ENCODE results near the gene LSS.
A peak's percentile ranks its signal among the peaks of the same experiment; 100 is the strongest.

LSS gene
- total RNA-seq, result 31.4 to 97.6 reads per million in 2 experiments

DNA sequence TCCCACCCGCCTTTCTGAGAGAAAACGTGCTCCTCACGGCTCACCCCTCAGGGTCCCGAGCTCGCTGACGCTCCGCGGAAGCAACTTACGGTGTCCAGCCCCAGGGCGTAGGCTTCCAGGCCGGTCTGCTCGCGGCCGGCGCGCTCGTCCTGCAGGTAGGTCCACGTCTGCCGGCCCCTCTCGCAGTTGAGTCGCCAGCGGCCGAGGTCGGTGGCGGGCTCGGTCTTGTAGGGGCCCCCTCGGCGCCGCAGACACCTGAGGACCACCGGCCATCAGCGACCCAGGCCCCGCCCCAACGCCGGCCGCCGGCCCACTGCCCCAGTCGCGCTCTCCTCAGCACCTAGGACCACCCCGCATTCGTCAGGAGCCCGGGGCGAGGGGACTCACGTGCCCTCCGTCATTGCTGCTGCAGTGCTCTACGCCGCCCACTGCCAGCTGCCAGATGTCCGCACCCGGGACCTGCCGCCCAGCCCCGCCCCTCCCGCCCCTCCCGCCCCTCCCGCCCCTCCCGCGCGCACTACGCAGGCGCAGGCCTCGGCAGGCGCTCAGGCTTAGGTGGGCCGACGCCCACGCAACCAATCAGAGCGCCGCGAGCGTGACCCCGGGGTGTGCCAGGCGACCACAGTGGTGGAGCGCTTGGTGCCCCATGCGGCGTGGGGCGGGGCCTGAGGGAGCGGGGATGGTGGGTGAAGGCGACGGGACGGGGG is at the start of gene LSS:
Gene LSS (minus strand): TSS at position 430 of the 707 bp plus-strand sequence. CDS start 29 bp downstream, at position 401.
- DNase-seq (ENCODE audit: low read depth), result peak; percentile 96

DNA sequence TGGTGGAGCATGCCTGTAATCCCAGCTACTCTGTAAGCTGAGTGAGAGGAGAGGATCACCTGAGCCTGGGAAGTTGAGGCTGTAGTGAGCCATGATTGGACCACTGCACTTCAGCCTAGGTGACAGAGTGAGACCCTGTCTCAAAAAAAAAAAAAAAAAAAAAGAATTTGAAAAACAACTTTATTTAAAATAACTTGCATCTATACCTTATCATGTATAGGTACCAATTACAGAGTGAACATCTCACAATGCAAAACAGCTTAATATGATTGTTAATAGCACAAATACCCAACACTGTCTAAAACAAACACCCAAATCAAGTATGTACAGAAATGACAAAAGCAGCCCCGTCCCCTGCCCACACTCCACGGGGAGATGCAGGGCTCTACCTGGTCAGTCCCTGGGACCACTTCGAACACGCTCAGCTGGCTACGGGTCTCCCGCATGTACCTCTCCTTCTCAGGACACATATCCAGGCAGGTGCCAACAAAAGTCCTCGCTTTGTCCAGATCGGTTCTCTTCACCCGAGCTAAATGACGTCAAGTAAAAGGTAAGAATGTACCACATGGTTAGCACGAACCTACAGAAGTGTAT is 46.3 kb upstream of the LSS start:
- no peak for DNase-seq (ENCODE audit: low read depth)

DNA sequence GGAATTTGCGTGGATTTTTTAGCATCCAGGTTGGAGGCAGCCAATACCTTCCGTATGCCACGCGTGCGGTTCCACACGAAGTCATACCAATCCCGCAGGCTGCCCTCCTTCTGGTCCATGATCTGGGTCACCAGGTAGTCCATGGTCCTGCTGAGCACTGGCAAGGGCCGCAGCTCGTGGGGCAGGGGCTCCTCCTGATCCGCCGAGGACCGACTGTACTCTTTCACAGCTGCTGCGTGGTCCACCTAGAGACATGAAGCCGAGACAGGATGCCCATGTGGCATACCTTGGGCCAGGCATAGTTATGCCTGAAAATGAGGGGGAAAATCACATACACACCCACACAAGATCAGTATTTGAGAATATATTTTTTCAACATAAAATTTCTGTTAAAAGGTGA is 44.8 kb upstream of the LSS start:
- DNase-seq (ENCODE audit: low read depth), result no peak

DNA sequence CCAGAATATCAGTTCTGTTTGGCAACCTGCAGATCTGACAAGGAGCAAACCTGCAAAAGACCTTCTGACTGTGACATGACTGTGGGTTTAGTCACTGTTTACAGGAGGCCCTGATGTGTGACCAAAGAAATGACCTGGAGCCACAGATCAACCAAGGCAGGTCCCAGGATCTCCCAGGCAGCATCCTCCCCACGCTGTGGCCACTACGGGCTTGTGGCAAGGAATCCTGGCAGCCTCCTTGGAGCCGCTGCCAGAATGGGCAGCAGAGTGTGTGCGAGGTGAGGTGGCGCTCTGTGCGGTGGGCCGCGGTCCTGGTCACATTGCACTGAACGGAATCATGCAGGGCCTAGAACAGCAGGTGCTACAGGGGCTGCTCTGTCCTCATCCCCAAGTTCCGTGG is 40.9 kb upstream of the LSS start:
- DNase-seq (ENCODE audit: low read depth), result no peak

DNA sequence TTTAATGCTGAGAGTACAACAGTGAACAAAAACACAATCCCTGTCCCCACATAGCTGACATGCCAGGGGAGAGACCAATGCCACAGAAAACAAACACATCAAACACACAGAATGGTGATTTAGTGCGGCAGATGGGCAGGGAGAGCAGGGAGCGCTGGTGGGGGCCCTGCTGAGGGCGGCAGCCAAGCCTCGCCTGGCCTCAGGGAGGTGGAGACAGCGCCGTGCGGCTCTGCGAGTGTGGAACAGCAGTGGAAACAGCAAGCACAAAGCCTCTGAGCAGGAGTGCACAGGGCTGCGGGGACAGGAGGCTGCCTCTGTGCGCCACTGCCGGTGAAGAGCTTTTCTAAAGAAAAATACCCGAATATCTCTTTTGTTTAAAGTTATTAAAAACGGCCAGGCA is 39.8 kb upstream of the LSS start:
- no peak for DNase-seq (ENCODE audit: low read depth)

DNA sequence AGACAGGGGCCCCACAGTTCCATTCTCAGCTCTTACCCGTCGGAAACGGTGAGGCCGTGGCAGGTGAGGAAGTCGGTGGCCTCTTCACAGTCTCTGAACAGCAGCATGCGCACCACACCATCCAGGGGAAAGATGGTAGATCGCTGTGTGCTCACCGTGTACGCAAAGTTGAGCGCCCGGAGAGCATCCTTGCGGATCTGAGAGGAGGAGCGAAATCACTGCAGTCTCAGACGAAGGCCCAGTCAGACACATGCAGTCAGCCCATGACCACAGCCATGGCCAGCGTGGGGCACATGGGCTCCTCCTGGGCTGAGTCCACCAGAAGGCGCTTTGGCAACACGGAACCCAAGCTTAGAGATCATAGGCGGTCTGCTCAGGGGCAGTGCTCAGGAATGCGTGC is 38.4 kb upstream of the LSS start:
- DNase-seq (ENCODE audit: low read depth), result no peak

DNA sequence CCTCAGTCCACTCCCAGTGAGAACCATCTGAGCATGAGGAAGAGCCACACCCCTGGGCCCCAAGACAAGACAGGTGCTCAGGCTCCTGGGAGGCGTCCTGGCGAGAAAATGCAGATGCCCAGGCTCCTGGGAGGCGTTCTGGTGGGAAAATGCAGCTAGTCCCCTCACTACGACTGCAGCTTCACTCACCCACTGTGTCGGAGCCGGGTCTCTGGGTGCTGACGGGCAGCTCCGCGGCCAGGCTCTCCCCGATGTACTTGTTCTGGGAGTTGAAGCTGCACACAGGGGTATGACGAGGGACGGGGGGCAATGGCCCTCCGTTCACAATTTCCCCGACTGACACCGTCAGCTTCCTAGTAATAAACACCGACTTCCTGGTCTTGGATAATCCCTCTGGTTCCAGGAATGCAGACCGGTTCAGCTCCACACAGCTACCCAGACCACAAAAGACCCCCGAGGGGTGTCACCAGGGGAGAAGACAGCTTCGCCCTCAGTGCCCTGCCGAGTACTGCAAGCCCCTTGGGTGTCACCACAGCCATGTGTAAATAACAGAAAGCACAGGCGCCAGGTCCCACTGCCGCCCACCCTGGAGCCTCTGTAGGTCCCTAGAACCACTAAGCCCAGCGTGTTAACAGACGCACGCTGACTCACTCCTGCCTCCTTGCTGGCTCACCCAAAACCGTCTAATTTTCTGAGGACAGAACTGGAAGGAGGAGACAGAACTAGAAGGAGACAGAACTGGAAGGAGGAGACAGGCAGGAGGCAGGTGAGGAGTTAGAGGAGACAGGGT is 37.4 kb upstream of the LSS start:
- no peak for DNase-seq (ENCODE audit: low read depth)

DNA sequence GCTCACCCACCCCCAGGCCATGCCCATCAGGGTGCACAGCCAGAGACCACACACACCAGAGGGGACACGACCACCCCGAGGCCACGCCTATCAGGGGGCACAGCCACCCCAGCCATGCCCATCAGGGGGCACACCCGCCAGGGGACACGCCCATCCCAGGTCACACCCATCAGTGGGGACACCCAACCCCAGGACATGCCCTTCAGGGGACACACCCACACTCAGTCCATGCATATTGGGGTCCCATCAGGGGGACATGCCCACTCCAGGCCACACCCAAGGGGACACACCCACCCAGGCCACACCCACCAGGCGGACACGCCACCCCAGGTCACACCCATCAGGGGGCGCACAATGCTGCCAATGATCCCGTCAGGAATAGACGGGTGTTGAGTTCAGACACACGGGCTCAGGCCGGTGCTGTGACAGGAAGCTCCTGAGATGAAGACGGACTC is 36.1 kb upstream of the LSS start:
- DNase-seq (ENCODE audit: low read depth), result no peak

DNA sequence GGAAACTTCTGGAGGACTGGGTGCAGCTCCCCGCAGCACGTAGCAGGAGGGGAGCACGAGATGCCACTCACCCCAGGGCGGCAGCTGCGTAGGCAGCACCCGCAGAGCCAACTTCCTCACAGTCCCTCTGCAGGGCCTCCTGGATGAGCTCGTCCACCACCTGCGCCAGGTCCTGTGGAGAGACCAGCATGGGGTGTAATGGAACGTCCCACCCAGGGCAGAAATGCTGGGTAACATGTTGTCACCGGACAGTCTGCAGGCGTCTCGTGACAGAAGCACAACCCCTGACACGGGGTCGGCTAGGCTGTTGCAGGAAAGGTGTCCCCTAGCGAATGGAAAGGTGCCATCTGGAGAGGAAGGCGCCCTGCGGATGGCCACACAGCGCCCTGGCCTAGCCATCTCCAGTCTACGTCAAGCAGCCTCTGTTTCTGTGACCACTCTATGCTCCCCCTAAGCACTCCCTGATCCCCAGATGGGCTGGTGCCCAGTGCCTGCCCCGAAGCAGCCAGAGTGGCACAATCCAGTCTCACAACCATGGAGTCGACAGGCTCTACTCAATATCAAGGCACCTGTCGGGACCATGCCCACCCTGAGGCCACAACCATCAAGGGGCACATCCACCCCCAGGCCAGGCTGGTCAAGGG is 35.6 kb upstream of the LSS start:
- DNase-seq (ENCODE audit: low read depth), result no peak

DNA sequence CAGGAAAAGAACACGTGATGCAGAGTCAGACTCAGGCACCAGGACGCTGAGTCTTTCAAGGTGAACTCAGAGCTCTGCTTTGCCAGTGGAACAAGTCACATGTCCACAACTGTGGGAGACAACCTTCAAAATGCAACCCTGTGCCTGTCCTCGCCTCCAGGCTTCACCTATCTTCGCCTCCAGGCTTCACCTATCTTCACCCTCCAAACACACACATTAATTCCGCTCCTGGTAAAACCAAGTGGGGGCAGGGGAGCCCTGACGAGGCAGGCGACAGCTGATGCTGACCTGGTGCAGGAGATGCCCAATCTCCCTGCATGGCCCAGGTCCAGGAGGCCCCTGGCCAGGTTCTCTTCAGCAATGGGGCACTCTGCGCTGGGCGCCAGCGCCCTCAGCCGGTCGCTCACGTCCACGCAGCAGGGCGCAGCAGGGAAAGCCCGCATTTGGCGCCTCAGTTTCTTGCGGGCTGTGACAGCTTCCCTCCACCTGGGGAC is 28.0 kb upstream of the LSS start:
- DNase-seq (ENCODE audit: low read depth), result no peak

DNA sequence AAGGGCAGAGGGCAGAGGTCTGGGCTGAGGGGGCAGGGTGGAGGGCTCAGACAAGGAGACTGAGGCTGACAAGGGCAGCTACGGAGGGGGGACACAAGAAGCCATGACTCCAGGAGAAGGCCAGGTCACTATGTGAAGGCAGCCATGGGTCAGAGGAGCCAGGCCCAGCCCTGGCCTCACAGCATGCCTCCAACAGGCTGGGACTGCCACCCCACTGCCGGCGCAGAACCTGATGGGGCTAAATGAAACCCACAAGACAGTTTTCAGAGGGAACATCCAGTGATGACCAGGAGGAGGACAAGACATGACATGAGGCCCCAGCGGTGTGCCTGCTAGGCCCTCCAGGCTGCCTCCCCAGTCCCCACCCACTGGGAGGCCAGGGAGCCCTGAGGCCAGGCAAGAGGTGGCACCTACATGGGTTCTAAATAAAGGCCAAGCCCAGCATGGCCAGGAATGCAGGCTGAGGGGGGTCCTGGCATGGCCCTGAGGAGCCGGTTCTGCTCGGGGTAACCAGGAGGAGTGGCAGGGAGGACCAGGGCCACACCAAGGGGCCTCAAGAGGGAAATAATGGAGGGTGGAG is 27.3 kb upstream of the LSS start:
- no peak for DNase-seq (ENCODE audit: low read depth)

DNA sequence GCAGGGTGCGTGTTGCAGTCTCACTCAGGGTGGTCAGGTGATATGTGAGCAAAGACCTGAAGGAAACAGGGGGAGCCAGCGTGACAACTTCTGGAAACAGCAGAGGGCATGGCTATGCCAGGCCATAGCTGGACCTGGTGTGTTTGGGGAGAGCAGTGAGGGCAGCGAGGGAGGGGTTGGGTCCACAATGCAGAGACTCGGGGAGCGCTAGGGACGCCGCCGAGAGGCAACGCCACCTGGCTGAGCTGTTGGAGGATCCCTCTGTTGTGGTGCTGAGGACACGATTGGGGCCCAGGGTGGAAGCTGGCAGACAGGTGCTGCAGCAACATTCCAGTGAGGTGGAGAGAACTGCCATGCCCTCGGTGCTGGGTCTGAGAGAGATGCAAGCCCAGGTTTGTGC is 26.6 kb upstream of the LSS start:
- no peak for DNase-seq (ENCODE audit: low read depth)

DNA sequence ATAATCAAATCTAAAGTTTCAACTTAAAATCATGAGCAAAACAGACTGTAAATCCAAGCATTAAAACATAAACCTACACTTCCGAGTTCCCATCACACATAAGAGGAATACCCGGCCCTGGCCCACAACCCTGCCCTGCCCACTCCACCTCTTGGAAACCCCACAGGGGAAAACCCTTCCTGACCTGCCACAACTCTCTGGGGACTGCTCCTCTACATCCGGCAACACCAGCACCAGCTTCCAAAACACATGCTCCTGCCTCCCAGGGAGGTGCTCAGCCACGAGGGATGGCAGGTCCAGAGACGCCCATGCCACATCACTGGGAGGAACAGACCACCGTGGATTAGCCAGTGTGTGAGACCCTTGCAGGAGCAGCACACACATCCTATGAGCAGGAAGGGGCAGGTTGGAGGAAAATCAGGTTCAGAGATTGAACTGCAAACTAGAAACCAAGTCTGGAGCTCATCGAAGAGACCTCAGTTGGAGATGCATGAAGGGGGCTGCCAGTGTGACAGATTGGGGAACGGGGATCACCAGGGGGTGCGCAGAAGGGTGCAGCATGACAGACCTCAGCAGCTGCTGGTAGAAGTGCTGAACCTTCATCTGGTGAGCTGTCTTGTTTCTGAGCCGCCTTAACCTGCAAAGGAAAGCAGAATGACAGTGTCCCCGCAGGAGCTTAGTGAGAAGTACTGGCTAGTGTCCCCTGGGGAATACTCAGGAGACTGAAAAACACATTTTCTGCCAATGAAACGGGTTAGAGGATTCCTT is 25.8 kb upstream of the LSS start:
- DNase-seq (ENCODE audit: low read depth), result no peak

DNA sequence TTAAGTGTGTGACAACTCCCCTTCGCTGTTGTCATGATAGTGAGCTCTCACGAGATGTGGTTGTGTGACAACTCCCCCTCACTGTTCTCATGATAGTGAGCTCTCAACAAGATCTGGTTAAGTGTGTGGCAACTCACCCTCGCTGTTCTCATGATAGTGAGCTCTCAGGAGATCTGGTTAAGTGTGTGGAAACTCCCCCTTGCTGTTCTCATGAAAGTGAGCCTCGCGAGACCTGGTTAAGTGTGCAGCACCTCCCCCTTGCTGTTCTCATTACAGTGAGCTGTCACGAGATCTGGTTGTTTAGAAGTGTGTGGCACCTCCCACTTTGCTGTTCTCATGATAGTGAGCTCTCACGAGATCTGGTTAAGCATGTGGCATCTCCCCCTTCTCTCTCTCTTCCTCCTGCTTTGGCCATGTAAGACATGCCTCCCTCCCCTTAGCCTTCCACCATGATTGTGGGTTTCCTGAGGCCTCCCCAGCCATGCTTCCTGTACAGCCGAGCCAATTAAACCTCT is 25.1 kb upstream of the LSS start:
- peak; percentile 23 for DNase-seq (ENCODE audit: low read depth)

DNA sequence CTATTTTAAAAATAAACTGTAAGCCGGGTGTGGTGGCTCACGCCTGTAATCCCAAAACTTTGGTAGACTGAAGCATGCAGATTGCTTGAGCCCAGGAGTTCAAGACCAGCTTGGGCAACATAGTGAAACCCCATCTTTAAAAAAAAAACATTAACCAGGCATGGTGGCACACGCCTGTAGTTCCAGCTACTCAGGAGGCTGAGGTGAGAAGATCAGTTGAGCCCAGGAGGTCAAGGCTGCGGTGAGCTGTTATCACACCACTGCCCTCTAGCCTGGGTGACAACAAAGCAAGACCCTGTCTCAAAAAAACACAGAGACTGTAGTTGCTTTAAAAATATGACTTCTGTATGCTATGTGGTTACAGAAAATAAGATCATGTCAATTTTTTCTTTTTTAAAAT is 24.3 kb upstream of the LSS start:
- no peak for DNase-seq (ENCODE audit: low read depth)

DNA sequence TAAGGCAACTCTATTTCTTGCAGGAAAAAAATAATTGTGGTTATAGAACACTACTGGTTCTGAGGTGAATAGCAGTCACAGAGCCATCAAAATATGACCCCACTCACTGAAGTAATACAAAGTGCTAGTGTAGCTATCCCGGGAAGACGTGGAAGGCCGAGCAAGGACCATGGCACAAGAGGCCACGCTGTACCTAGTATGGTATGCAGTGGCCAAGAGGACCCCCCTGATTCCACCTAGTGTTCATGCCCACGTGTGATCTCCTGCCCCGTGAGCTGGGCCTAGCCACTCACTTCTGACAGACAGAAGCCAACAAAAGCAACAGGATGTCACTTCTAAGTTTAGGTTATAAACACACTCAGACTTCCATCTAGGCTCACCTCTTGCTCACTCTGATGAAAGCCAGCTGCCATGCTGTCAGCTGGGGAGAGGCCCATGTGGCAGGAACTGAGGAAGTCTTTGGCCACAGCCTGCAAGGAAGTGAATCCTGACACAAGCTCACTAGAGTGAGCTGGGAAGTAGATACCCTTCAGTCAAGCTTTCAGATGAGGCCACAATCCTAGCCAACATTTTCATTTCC is 21.7 kb upstream of the LSS start:
- DNase-seq (ENCODE audit: low read depth), result no peak

DNA sequence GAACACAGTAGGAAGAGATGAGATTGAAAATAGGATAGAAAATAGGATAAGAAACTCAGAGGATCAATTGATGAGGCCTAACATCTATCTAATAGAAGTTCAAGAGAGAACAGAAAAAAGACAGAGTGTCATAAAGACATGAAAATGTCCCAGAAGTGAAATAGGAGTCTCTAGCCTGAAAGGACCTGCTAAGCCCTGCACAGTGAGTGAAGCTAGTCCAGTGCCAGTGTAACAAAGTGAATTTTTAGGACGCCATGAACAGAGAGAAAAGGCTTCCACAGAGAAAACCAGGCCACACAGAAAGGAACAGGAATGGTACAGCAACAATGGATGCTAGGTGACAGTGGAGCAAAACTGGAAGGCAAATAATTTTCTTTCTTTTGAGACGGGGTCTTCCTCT is 20.3 kb upstream of the LSS start:
- DNase-seq (ENCODE audit: low read depth), result no peak

DNA sequence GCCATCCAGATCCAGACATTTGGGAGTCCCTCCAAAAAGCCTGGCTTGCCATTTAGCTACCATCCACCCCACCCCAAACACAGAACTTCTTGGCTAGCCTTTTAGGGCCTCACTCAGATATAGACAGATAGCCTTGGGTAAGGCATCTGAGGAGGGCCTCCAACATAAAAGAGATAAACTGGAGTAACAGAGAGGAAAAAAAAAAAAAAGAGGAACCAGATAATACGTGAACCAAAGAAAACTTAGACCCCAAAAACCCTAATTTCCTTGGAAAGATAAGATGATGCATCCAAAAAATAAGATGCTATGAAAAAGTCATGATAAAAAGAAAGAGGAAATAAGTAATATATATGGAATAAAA is 19.8 kb upstream of the LSS start:
- DNase-seq (ENCODE audit: low read depth), result no peak

DNA sequence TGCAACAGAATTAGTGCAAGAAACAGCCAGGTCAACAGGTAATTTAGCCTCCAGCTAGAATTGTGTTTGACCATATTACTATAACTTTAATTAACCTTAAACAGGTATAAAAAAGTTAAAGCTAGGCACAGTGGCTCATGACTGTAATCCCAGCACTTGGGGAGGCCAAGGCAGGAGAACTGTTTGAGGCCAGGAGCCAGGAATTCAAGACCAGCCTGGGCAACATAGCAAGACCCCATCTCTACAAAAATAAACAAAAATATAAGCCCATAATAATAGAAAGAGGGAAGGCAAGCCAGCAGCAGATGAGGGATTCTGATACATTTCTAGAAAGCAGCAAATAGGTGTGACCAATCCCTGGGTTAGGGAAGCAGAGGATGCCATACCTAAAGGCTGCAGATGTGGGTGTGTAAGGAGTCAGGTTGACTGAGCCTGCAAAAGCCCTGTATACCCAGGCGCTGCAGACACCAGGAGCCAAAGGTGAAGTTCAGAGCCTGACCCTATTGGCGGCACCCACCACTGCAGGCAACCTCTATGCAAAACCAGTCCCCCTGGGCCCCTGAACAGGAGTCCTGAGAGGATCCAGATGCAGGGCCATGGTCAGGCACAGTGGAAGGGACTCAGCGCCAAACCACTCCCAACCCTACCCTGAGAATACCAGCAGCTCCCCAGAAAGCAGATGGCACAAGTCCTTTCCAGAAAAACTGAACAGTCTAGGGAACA is 19.3 kb upstream of the LSS start:
- DNase-seq (ENCODE audit: low read depth), result no peak

DNA sequence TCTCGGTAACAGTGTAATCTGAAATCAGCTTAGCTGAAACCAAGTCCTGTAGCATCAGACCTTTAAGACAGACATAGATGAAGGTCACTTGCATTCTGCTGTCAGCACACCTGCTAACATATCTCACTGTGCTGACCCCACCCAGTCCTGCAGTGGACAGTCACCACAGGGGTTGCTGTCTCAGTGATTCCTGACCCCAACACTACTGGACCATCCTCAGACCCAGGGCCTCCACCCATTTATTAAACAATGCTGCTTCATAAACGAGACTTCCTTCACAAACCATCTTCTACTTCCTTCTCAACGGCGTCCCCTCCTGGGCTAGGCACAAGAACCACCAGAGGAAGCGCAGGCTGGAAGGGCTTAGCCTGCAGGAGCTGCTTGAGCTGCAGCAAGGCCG is 17.8 kb upstream of the LSS start:
- DNase-seq (ENCODE audit: low read depth), result no peak

Data from T follicular helper cell (primary cell).